Stimulated activated CD4-positive, alpha-beta T cell treated with anti-CD3 and anti-CD28 coated beads, Interleukin-15, amount 100 ng/mL, for 24 hours (primary cell): ENCODE results near the gene SQOR.

Source experiments
- DNase-seq: peaks from one replicate; pipeline ENCODE4 v3.0.0-alpha.2; 2020

Gene SQOR

DNA sequence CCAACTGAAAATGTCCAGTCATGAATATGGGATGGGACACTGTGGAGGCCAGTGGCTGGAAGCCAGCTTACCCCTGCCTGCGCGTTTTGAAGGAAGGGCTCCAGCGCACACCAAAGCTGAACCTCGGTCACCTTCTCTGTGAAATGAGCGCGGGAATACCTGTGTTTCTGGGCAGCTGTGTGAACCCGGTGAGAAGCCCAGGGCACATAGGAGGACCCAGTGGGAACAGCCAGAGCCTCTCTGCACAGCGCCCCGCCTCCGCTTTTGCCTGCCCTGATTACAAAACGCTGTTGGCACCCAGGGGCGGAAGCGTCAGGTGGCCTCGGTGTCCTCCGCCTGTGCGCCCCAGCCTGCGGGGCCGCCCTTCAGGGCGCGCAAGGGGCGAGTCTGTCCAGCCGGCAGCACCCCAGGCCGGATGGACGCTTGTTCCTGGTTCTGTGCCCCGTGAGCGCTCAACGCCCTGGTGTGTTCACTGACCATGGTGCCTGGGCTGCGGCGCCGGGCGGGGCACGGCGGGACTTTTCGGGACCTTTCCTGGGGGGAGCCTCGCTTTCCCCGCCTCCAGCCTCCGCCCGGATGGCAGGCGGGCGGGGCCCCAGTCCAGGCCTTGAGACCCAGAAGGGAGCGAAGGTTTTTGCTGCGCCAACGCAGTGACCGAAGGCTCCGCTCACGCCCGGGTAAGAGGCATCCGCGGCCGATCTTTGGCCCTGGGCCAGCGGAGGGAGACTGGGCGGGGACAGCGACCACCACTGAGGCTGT lies at the start of gene SQOR:
Gene SQOR, plus strand, starts transcription at position 598 of the 759 bp plus-strand sequence. CDS start 23,895 bp downstream, outside the sequence.
- peak; percentile 82 for DNase-seq

GRCh38 chr15:45585069-45585791 lies 49.6 kb upstream of the SQOR start:
- DNase-seq: no peak

DNA sequence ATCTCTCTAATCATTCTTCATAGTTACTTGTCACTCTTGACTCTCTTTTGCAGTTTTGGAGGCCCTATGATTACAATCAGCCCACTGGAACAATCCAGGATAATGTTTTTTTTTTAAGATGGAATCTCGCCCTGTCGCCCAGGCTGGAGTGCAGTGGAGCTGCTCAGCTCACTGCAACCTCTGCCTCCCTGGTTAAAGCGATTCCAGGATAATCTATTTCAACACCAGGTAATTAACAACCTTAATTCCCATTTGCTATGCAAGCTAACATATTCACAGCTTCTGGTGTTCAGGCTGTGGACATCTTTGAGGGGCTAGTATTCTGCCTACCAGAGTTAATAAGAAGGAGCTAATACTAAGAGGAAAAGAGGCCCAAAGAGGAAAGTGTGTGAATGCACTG lies 48.7 kb upstream of the SQOR start:
- DNase-seq: no peak

DNA sequence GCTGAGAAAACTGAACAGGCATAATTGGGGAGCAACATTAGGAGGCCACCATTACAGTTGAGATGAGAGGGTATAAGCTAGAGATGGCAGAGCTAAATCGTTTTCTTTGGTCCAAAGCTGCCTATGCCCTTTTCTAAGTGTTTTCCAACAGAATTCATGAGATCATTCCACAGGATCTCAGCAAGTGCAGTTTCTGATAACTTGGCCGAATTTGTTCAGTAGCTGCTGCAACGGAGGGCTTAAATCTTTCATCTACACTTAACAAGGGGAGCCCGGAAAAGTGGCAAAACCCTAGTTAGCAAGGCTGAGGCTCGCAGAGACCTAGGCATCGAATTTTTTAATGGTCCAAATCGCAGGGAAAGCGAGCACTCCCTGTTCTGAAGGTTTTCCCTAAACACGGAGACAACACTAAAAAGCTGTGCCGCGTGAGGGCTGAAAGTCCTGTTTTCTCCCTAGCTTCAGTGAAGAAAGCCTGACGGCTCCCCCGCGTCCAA lies 48.2 kb upstream of the SQOR start:
- DNase-seq: no peak

GRCh38 chr15:45587095-45587862 lies 47.5 kb upstream of the SQOR start, which contains the start of gene BLOC1S6:
BLOC1S6 (plus strand) TSS chr15:45587379; CDS start chr15:45587444, 65 bp downstream.
- peak; percentile 90 for DNase-seq

DNA sequence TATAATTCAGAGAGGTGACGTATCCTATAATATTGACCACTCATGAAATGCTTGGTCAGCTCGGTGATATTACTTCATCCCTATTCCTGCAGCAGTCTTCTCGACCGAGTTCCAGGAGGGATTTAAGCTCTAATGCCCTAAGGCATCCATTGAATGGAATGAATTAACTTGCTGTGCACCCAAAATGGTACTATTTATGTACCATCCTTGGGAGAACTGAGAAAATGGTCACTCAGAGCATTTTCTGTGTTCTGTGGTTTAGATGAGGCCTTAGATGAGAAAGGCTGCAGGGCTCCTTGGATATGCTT lies 47.0 kb upstream of the SQOR start:
- DNase-seq: no peak

DNA sequence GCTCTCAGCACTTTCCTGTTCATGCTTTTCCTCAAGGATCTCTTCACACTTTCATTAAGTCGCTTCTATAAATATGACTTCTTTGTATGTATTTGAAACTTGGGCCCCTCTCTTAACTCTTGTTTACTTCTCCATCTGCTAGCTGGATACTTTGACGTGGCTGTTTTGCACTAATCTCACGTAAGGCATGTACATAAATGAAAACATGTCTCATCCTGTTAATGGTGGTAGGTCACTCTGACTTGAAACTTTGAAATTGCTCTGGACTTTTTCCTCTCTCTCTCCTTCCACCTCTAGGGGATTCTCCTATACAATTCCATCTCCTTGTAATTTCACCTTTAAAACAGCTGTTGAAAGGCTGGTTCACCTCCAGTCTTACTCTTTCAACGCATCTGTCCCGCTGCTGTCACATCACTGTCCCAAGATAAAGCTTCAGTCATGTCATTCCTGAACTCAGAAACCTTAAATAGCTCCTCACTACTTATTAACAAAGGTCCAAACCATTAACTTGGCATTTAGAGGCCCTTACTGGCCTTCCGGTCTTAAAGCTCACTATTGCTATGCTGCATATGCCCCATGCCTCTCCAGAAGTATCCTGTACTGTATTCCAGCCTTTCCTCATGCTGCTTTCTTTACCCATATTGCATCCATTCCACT lies 46.5 kb upstream of the SQOR start:
- no peak for DNase-seq

DNA sequence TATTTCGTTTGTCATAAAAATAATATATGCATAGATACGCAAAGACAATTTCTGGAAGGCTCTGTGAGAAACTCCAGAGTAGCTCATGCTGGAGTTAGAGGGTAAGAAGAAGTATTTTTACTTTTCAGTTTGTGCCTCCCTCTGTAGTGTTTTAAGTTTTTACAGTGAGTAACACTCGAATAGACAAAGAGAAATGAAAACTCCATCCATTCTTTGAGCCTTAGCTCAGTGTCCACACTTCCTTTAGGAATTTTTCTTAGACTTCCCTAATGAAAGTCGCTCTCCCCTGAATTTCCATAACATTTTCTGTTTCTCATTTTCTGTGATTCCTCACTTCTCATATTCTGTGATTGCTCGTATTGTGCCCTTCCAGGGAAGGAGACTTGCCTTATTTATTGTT lies 45.6 kb upstream of the SQOR start:
- DNase-seq: no peak

GRCh38 chr15:45594319-45594718 lies 40.5 kb upstream of the SQOR start:
- DNase-seq: no peak

DNA sequence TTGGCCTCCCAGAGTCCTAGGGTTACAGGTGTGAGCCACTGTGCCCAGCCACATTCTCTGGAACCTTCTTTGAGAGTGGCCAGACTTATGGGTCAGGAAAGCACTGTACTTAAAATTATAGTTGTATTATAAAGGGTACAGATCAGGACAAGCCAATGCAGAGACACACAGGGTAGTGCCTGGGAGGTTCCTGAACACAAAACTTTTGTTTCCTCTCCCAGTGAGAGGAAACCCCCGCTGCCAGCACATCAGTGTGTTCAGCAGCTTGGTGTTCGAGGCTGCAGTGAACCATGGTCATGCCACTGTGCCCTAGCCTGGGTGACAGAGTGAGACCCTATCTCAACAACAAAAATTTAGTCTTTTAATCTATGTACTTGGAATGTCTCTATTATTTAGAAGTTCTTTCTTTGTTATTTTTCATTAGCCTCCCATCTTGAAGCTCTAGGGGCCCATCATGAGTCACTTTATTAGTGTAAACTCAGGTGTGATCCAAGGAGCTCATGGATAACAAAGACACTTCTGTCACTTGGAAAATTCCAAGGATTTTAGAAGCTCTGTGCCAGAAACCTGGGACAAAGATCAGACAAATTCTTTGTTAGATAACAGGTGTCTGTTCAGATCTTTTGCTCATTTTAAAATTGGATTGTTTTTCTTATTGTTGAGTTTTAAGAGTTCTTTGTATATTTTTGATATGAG lies 39.8 kb upstream of the SQOR start:
- DNase-seq: no peak

DNA sequence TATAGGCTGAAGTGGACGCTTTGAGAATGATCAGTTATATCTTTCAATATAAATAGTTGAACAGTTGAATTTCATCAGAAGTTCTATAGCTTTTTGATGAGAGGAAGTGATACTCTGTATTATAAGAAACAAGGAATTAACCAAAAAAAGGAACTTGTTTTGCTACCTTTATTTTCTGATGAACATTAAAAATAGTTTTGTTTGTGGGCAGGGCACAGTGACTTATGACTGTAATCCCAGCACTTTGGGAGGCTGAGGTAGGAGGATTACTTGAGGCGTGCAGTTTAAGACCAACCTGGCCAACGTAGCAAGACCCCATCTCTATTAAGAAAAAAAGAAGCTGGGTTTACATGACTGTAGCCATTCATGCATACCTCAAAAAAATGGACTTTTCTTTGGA lies 30.9 kb upstream of the SQOR start:
- DNase-seq: no peak

DNA sequence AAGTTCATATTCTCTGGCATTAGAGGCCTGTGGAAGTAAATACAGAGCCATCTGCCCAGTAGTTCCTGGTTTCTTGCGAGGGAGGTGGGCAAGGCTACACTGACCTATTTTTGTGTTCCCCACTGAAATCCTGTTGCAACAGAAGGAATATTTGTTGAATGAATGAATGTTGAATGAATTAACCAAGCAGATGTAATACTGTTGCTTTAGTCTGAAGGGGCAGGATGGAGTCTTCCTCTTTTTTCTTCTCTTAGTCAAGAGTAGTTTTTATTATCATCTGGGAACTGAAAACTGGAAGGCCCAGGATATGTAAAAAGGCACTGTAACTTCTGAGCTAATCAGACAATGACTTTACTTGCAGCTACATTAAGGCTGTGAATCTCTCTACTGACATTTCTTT lies 30.5 kb upstream of the SQOR start:
- DNase-seq: no peak

DNA sequence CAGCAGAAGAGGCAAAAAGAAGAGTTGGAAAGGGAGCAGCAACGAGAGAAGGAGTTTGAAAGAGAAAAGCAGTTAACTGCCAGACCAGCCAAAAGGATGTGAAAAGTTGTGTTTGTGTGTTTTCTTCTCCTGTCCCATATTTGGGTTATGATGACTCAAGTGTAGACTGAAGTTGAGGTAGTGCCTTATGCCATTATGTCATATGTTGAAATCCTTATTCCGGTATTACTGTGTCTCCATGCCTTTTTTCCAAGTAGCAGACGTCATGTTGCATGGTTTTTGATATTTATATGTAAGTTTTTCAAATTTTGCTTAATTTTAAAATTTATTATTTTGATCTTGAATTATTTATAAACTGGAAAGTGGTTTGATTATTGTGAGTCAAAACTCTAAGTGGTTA lies 28.4 kb upstream of the SQOR start:
- DNase-seq: no peak

DNA sequence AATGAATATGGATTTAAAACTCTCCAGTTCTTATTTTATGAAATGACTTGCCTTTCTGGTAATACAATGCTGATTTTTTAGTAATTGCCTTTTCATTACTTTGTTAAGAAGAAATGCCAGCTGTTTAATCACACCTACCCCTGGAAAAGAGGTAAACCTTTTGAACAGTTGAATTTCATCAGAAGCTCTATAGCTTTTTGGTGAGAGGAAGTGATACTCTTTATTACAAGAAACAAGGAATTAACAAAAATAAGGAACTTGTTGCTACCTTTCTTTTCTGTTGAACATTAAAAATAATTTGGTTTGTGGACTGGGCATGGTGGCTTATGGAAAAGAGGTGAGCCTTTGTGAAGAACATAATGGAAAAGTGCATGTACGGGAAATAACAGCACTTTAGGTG lies 28.0 kb upstream of the SQOR start:
- DNase-seq: no peak

DNA sequence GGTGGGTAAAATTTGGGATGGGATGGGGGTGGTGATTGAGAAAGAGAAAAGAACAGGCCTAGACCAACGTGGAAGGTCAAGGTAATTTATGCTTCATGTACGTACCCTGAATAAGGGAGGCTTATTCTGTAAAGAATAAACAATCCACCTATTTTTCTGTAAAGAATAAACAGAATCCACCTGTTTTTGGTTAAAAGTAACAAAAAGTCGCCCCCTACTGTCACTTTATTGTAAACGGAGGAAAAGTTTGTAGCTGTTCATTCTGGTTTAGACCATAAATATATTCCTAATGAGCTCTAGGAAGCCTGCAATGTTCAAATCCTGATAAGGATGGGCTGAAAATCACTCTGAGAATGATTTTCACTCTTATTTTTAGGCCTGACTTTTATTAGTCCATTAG lies 23.5 kb upstream of the SQOR start:
- no peak for DNase-seq

GRCh38 chr15:45612790-45613415 lies 21.9 kb upstream of the SQOR start:
- no peak for DNase-seq

DNA sequence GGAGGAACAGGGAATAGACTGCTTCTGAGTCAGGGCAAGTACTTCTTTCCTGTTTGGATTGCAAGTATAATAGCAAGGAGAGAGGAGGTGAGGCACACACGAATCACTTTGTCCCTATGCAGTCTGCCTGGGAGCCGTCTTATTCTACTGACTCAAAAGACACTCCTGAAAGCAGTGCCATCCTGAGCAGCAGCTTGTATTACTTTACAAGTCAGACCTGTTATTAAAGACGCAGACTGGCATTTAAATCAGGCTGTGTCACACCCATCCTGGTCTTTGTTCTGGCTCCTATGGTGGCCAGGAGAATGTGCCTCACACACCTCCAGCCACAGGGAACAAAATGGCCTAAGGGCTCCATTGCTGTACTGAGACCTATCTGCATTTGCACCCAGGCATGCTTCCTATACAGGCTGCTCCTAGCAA lies 17.9 kb upstream of the SQOR start:
- DNase-seq: no peak

- DNase-seq: peak; percentile 44
Observed at GRCh38 chr15:45618813-45619212, 16.0 kb upstream of the SQOR start.

- no peak for DNase-seq
Observed at GRCh38 chr15:45628136-45628535, 6.7 kb upstream of the SQOR start.

GRCh38 chr15:45630917-45631691 lies 3.7 kb upstream of the SQOR start:
- no peak for DNase-seq

DNA sequence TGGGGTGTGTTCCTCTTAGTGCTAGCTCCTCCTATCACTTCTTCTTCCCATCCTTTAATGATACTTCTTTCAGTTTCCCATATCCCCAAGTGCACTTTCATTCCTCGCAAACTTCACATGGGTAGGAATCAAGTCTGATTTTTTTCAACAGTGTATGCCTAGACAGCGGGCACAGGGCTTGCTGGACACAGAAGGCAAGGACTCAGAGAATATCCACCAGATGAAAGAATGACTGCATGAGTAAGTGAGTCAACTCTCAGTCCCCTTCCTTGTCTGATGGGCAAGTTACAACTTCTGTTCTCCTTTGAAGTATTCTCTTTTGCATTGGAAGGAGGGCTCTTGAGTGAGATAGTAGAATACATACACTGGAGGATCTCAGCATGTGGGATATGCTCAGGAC lies 3.1 kb upstream of the SQOR start:
- no peak for DNase-seq
